H7 (cell line): Measurements from ENCODE around the gene ABCA4. TPM values are rescaled to one million over a fixed set of nuclear protein-coding genes. Genes with fewer than 3 reads are reported as not detected.

ENCODE experiments used
- DNase-seq: peaks from one replicate; pipeline ENCODE4 v3.0.0; 2012
- H3K27me3 ChIP-seq: 2 replicates; pipeline ENCODE4 v1.6.0; 2011; ENCODE audit warnings: mild to moderate bottlenecking, low read length; ENCODE audit not compliant: control insufficient read depth, insufficient read depth
- H3K36me3 ChIP-seq: replicated peaks from 2 replicates; pipeline ENCODE4 v1.5.1; 2011; ENCODE audit warnings: low read length; ENCODE audit not compliant: control insufficient read depth, insufficient read depth
- H3K4me3 ChIP-seq: 2 replicates; pipeline ENCODE4 v1.5.1; 2011; ENCODE audit warnings: low read depth, mild to moderate bottlenecking, control low read depth, low read length, moderate library complexity; ENCODE audit not compliant: insufficient read depth
- total RNA-seq: library from RNA; depleted of rRNA; stranded (reverse); fragments of >200 nt; shearing (Covaris generic); gene quantifications from 2 replicates; pipeline ENCODE4 v1.2.3, GENCODE V29; 2014

ABCA4 gene
- total RNA-seq, 1 experiment from 2014 or later: 0.24 TPM

GRCh38 chr1:94069919-94070285, 51.0 kb downstream of the ABCA4 start:
- no peak for DNase-seq
- Histone ChIP-seq H3K36me3 (no peaks in the 10 kb centered on the region), H3K4me3 (no peak overlapping the region), H3K27me3 (peaks cover 48% of the 10 kb centered on the region)

- Histone ChIP-seq H3K36me3 (no peaks in the 10 kb centered on the region), H3K4me3 (no peak overlapping the region), H3K27me3 (peaks cover 50% of the 10 kb centered on the region)
- peak; percentile 41 for DNase-seq
Observed at GRCh38 chr1:94068999-94069918, 51.7 kb downstream of the ABCA4 start.

GRCh38 chr1:94068096-94068998, 52.6 kb downstream of the ABCA4 start:
- Histone ChIP-seq H3K4me3 (no peak overlapping the region), H3K36me3 (no peaks in the 10 kb centered on the region), H3K27me3 (peaks cover 56% of the 10 kb centered on the region)
- no peak for DNase-seq

GRCh38 chr1:94067196-94067595, 53.8 kb downstream of the ABCA4 start:
- DNase-seq: no peak
- H3K36me3 ChIP-seq: no peaks in the 10 kb centered on the region
- peaks cover 53% of the 10 kb centered on the region for H3K27me3 ChIP-seq
- H3K4me3 ChIP-seq: no peak overlapping the region

GRCh38 chr1:94063379-94063778, 57.6 kb downstream of the ABCA4 start:
- H3K36me3 ChIP-seq: no peaks in the 10 kb centered on the region
- no peak for DNase-seq
- H3K27me3 ChIP-seq: peaks cover 23% of the 10 kb centered on the region
- no peak overlapping the region for H3K4me3 ChIP-seq

GRCh38 chr1:94061513-94062443, 59.2 kb downstream of the ABCA4 start:
- peak; percentile 80 for DNase-seq

GRCh38 chr1:94060720-94061119, 60.2 kb downstream of the ABCA4 start:
- no peak for DNase-seq
- Histone ChIP-seq H3K4me3 (no peak overlapping the region), H3K27me3 (peaks cover 10% of the 10 kb centered on the region; the same call in 1 of the 2 replicates), H3K36me3 (no peaks in the 10 kb centered on the region)

More at GRCh38 chr1:94061513-94062443, 59.2 kb downstream of the ABCA4 start:
- Histone ChIP-seq H3K36me3 (no peaks in the 10 kb centered on the region), H3K27me3 (peaks cover 10% of the 10 kb centered on the region; the same call in 1 of the 2 replicates), H3K4me3 (no peak overlapping the region)

- Histone ChIP-seq H3K4me3 (no peak overlapping the region), H3K36me3 (no peaks in the 10 kb centered on the region), H3K27me3 (peaks cover 3% of the 10 kb centered on the region; the same call in 1 of the 2 replicates)
- no peak for DNase-seq
Observed at GRCh38 chr1:94058766-94059165, 62.2 kb downstream of the ABCA4 start.

- Histone ChIP-seq H3K27me3 (no peaks in the 10 kb centered on the region; the same call in 1 of the 2 replicates), H3K4me3 (no peak overlapping the region), H3K36me3 (no peaks in the 10 kb centered on the region)
- DNase-seq: no peak
Observed at GRCh38 chr1:94056996-94057395, 64.0 kb downstream of the ABCA4 start.

GRCh38 chr1:94056171-94056570, 64.8 kb downstream of the ABCA4 start:
- Histone ChIP-seq H3K36me3 (no peaks in the 10 kb centered on the region), H3K4me3 (no peak overlapping the region), H3K27me3 (no peaks in the 10 kb centered on the region; the same call in 1 of the 2 replicates)
- DNase-seq: no peak

- Histone ChIP-seq H3K4me3 (no peak overlapping the region), H3K27me3 (no peaks in the 10 kb centered on the region; the same call in 1 of the 2 replicates), H3K36me3 (no peaks in the 10 kb centered on the region)
- DNase-seq: no peak
Observed at GRCh38 chr1:94055459-94056122, 65.4 kb downstream of the ABCA4 start.

GRCh38 chr1:94050675-94051074, 70.3 kb downstream of the ABCA4 start:
- Histone ChIP-seq H3K27me3 (no peaks in the 10 kb centered on the region; the same call in 1 of the 2 replicates), H3K36me3 (no peaks in the 10 kb centered on the region), H3K4me3 (no peak overlapping the region)
- DNase-seq: no peak

GRCh38 chr1:94050254-94050653, 70.7 kb downstream of the ABCA4 start:
- Histone ChIP-seq H3K36me3 (no peaks in the 10 kb centered on the region), H3K27me3 (no peaks in the 10 kb centered on the region; the same call in 1 of the 2 replicates), H3K4me3 (no peak overlapping the region)
- no peak for DNase-seq
